Progenitor cell of endocrine pancreas (in vitro differentiated cells): ENCODE measurements around the gene PARP4. TPM values are rescaled to one million over a fixed set of nuclear protein-coding genes. Genes with fewer than 3 reads are reported as not detected.

Source experiments
- DNase-seq: peaks from one replicate; pipeline ENCODE4 v3.0.0; 2021; ENCODE audit warnings: low spot score; ENCODE audit not compliant: unreplicated experiment
- H3K27ac Mint-ChIP-seq: 2 replicates; pipeline ENCODE4 v1.8.0; 2021; ENCODE audit warnings: mild to moderate bottlenecking, moderate library complexity, mixed read lengths
- H3K27me3 Mint-ChIP-seq: 2 replicates; pipeline ENCODE4 v1.8.0; 2021; ENCODE audit warnings: mixed read lengths
- H3K36me3 Mint-ChIP-seq: 2 replicates; pipeline ENCODE4 v1.8.0; 2022; ENCODE audit warnings: mixed read lengths; ENCODE audit not compliant: insufficient read depth
- H3K4me1 Mint-ChIP-seq: 2 replicates; pipeline ENCODE4 v1.8.0; 2021; ENCODE audit warnings: low read depth, mixed read lengths
- H3K4me3 Mint-ChIP-seq: 2 replicates; pipeline ENCODE4 v1.8.0; 2021; ENCODE audit warnings: low read depth, mild to moderate bottlenecking, moderate library complexity, mixed read lengths
- H3K9me3 Mint-ChIP-seq: 2 replicates; pipeline ENCODE4 v1.8.0; 2021; ENCODE audit warnings: low read depth, mixed read lengths
- CTCF ChIP-seq: fragments of 200-600 bp; sonication (generic); IDR thresholded peaks from one replicate; pipeline ENCODE4 v1.5.0; 2021; ENCODE audit warnings: antibody characterized with exemption, mild to moderate bottlenecking; ENCODE audit not compliant: unreplicated experiment
- total RNA-seq: library from RNA; stranded (reverse); gene quantifications from 2 replicates; pipeline ENCODE4 v1.2.1, GENCODE V29; 2021

Gene PARP4
- total RNA-seq, 1 donor from 2014 or later = 47.3 TPM

GRCh38 chr13:24520733-24521132, 8.2 kb upstream of the PARP4 start:
- Mint-ChIP-seq H3K4me1 (no peaks in the 10 kb centered on the region), H3K27me3 (no peaks in the 10 kb centered on the region), H3K27ac (no peak overlapping the region), H3K4me3 (no peak overlapping the region), H3K9me3 (no peaks in the 10 kb centered on the region), H3K36me3 (no peaks in the 10 kb centered on the region)
- DNase-seq = no peak
- no peak for TF ChIP-seq CTCF

- DNase-seq = no peak
- Mint-ChIP-seq H3K36me3 (no peaks in the 10 kb centered on the region), H3K9me3 (peaks cover 3% of the 10 kb centered on the region), H3K4me3 (no peak overlapping the region), H3K4me1 (peaks cover 9% of the 10 kb centered on the region), H3K27ac (no peak overlapping the region), H3K27me3 (peaks cover 6% of the 10 kb centered on the region)
- no peak for TF ChIP-seq CTCF
Observed at GRCh38 chr13:24516919-24517318, 4.3 kb upstream of the PARP4 start.

GRCh38 chr13:24512908-24513213, 283 bp upstream of the PARP4 start:
- H3K9me3 Mint-ChIP-seq = peaks cover 3% of the 10 kb centered on the region
- TF ChIP-seq CTCF = no peak
- peaks cover 6% of the 10 kb centered on the region for H3K27me3 Mint-ChIP-seq
- H3K4me3 Mint-ChIP-seq = peak overlapping the region; percentile 91
- H3K36me3 Mint-ChIP-seq = peaks cover 2% of the 10 kb centered on the region
- H3K27ac Mint-ChIP-seq = peak overlapping the region; percentile 90
- DNase-seq = no peak
- H3K4me1 Mint-ChIP-seq = peaks cover 19% of the 10 kb centered on the region

- no peak for TF ChIP-seq CTCF
- no peak for DNase-seq
- Mint-ChIP-seq H3K27me3 (peaks cover 6% of the 10 kb centered on the region), H3K36me3 (peaks cover 8% of the 10 kb centered on the region), H3K4me3 (peak overlapping the region; percentile 91), H3K27ac (peak overlapping the region; percentile 83), H3K4me1 (peaks cover 19% of the 10 kb centered on the region), H3K9me3 (peaks cover 6% of the 10 kb centered on the region)
Observed at GRCh38 chr13:24511816-24512196, 772 bp downstream of the PARP4 start.

GRCh38 chr13:24511019-24511815, 1.4 kb downstream of the PARP4 start:
- DNase-seq = no peak
- Mint-ChIP-seq H3K27ac (peak overlapping the region; percentile 83), H3K36me3 (peaks cover 8% of the 10 kb centered on the region), H3K9me3 (peaks cover 6% of the 10 kb centered on the region), H3K4me3 (peak overlapping the region; percentile 91), H3K4me1 (peaks cover 19% of the 10 kb centered on the region), H3K27me3 (peaks cover 6% of the 10 kb centered on the region)
- no peak for TF ChIP-seq CTCF
